ENCODE measurements around the gene PTPRG. TPM values are rescaled to one million over a fixed set of nuclear protein-coding genes. Genes with fewer than 3 reads are reported as not detected.

Gene PTPRG
- total and polyA plus RNA-seq, 2 experiments from 2014 or later = 15.2 to 45.7 TPM

DNA sequence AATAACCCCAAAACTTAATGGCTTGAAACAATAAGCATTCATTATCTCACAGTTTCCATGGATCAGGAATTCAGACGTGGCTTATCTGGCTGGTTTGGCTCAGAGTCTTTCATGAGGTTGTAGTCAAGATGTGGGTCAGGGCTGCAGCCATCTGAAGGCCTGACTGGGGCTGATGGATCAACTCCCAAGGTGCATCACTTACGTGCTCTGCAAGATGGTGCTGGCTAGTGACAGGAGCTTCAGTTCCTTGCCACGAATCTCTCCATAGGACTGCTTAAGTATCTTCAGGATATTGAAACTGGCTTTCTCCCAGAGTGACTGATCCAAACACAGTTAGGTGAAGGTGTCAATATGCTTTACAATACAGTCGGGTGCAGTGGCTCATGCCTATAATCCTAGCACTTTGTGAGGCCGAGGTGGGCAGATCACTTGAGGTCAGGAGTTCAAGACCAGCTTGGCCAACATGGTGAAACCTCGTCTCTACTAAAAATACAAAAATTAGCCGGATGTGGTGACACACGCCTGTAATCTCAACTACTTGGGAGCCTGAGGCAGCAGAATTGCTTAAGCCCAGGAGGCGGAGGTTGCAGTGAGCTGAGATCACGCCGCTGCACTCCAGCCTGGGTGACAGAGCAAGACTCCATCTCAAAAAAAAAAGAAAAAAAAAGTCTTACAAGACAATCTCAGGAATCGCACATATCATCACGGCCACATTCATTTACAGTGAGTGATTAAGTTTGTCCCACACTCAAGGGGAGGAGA, 28.5 kb upstream of the PTPRG start:
- H3K4me1 ChIP-seq (ENCODE audit: low read depth) = peaks cover 34% of the 10 kb centered on the region
- H3K9me3 ChIP-seq (ENCODE audit: low read depth) = no peaks in the 10 kb centered on the region
- no peak overlapping the region for H3K4me3 ChIP-seq
- H3K36me3 ChIP-seq = no peaks in the 10 kb centered on the region
- TF ChIP-seq CTCF (IDR thresholded peaks at IDR 0.05; ENCODE audit: low read depth, low read length) = no peak
- H3K27ac ChIP-seq = no peak overlapping the region
- no peak for DNase-seq (ENCODE audit: low read depth in 1 of 2, low spot score in 1 of 2)
- no peaks in the 10 kb centered on the region for H3K27me3 ChIP-seq

GRCh38 chr3:61535826-61536225, 25.5 kb upstream of the PTPRG start:
- no peak overlapping the region for H3K27ac ChIP-seq
- peaks cover 26% of the 10 kb centered on the region for H3K4me1 ChIP-seq (ENCODE audit: low read depth)
- H3K4me3 ChIP-seq = no peak overlapping the region
- TF ChIP-seq CTCF (IDR thresholded peaks at IDR 0.05; ENCODE audit: low read depth, low read length) = no peak
- no peaks in the 10 kb centered on the region for H3K36me3 ChIP-seq
- no peaks in the 10 kb centered on the region for H3K27me3 ChIP-seq
- H3K9me3 ChIP-seq (ENCODE audit: low read depth) = no peaks in the 10 kb centered on the region
- no peak for DNase-seq (ENCODE audit: low read depth in 1 of 2, low spot score in 1 of 2)

DNA sequence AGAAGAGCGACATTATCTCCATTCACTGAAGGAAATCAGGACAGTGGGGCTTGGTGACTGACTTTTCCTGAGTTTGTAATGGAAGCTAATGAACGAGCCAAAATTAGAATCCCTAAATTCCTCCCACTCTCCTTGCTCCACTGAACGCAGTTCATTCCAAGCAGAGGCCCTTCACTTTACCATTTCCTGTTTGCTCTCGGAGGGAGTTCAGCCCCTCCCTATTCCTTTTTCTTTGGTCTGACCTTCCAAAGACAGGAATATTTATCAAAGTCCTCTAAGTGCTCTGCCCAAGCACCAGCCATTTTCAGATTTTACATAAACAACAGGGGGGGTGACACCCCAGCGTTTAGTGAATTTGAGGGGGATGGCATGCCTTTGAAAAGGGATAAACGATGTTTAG, 24.0 kb upstream of the PTPRG start:
- peaks cover 13% of the 10 kb centered on the region for H3K4me1 ChIP-seq (ENCODE audit: low read depth)
- no peaks in the 10 kb centered on the region for H3K27me3 ChIP-seq
- no peaks in the 10 kb centered on the region for H3K9me3 ChIP-seq (ENCODE audit: low read depth)
- H3K36me3 ChIP-seq = no peaks in the 10 kb centered on the region
- DNase-seq (ENCODE audit: low read depth in 1 of 2, low spot score in 1 of 2) = peak; percentile 71 to 74
- TF ChIP-seq CTCF (IDR thresholded peaks at IDR 0.05; ENCODE audit: low read depth, low read length) = no peak
- H3K4me3 ChIP-seq = no peak overlapping the region
- peak overlapping the region; percentile 80 for H3K27ac ChIP-seq

GRCh38 chr3:61538486-61538885, 22.9 kb upstream of the PTPRG start:
- no peak for DNase-seq (ENCODE audit: low read depth in 1 of 2, low spot score in 1 of 2)
- Histone ChIP-seq H3K36me3 (no peaks in the 10 kb centered on the region), H3K4me1 (ENCODE audit: low read depth) (peaks cover 13% of the 10 kb centered on the region), H3K27ac (no peak overlapping the region), H3K4me3 (no peak overlapping the region), H3K27me3 (no peaks in the 10 kb centered on the region), H3K9me3 (ENCODE audit: low read depth) (no peaks in the 10 kb centered on the region)
- no peak for TF ChIP-seq CTCF (IDR thresholded peaks at IDR 0.05; ENCODE audit: low read depth, low read length)

GRCh38 chr3:61541694-61542093, 19.7 kb upstream of the PTPRG start:
- no peak for DNase-seq (ENCODE audit: low read depth in 1 of 2, low spot score in 1 of 2)
- Histone ChIP-seq H3K27ac (no peak overlapping the region), H3K4me3 (no peak overlapping the region), H3K27me3 (no peaks in the 10 kb centered on the region), H3K36me3 (no peaks in the 10 kb centered on the region), H3K4me1 (ENCODE audit: low read depth) (peaks cover 13% of the 10 kb centered on the region), H3K9me3 (ENCODE audit: low read depth) (no peaks in the 10 kb centered on the region)
- TF ChIP-seq CTCF (IDR thresholded peaks at IDR 0.05; ENCODE audit: low read depth, low read length) = no peak
